ENCODE measurements around the gene OBP2A. TPM values are rescaled to one million over a fixed set of nuclear protein-coding genes. Genes with fewer than 3 reads are reported as not detected.
"Not testable (repeated sequence)": the region's sequence is repeated elsewhere in the genome, so short reads cannot be mapped to it uniquely, and the experiment has no call there.

The OBP2A gene
- total RNA-seq, 1 experiment from 2014 or later, result not detected

GRCh38 chr9:135536216-135536615 is 9.7 kb upstream of the OBP2A start:
- Mint-ChIP-seq H3K4me1 (ENCODE audit: low read depth, unreplicated experiment) (no peaks in the 10 kb centered on the region), H3K4me3 (ENCODE audit: low read depth, unreplicated experiment) (no peak overlapping the region), H3K27ac (ENCODE audit: unreplicated experiment) (no peak overlapping the region), H3K9me3 (ENCODE audit: low read depth, unreplicated experiment) (no peaks in the 10 kb centered on the region), H3K27me3 (ENCODE audit: unreplicated experiment) (peaks cover 75% of the 10 kb centered on the region), H3K36me3 (ENCODE audit: insufficient read depth, unreplicated experiment) (no peaks in the 10 kb centered on the region)
- no TSS peak for BruUV-seq (replicated peaks)
- CTCF ChIA-PET, result no interaction called here
- DNase-seq, result no peak
- no peak for TF ChIP-seq CTCF (IDR thresholded peaks at IDR 0.05; ENCODE audit: unreplicated experiment)
- intact Hi-C loops (cut with micrococcal nuclease; ENCODE audit: unreplicated experiment), result no loop called here

- H3K9me3 Mint-ChIP-seq (ENCODE audit: low read depth, unreplicated experiment); H3K4me1 Mint-ChIP-seq (ENCODE audit: low read depth, unreplicated experiment); intact Hi-C loops (cut with micrococcal nuclease; ENCODE audit: unreplicated experiment); CTCF ChIA-PET; H3K4me3 Mint-ChIP-seq (ENCODE audit: low read depth, unreplicated experiment); BruUV-seq (replicated peaks); H3K36me3 Mint-ChIP-seq (ENCODE audit: insufficient read depth, unreplicated experiment): not testable (repeated sequence)
- peak; percentile 13 for DNase-seq
- peaks cover 52% of the 10 kb centered on the region for H3K27me3 Mint-ChIP-seq (ENCODE audit: unreplicated experiment)
- peak overlapping the region; percentile 52 for H3K27ac Mint-ChIP-seq (ENCODE audit: unreplicated experiment)
Observed at GRCh38 chr9:135543262-135543894, 2.5 kb upstream of the OBP2A start.

- no peak overlapping the region for H3K27ac Mint-ChIP-seq (ENCODE audit: unreplicated experiment)
- intact Hi-C loops (cut with micrococcal nuclease; ENCODE audit: unreplicated experiment), result no loop called here
- H3K27me3 Mint-ChIP-seq (ENCODE audit: unreplicated experiment), result peaks cover 35% of the 10 kb centered on the region
- BruUV-seq (replicated peaks), result no TSS peak
- DNase-seq, result no peak
- CTCF ChIA-PET, result no interaction called here
- no peak overlapping the region for H3K4me3 Mint-ChIP-seq (ENCODE audit: low read depth, unreplicated experiment)
- peaks cover 2% of the 10 kb centered on the region for H3K9me3 Mint-ChIP-seq (ENCODE audit: low read depth, unreplicated experiment)
- H3K36me3 Mint-ChIP-seq (ENCODE audit: insufficient read depth, unreplicated experiment), result no peaks in the 10 kb centered on the region
- TF ChIP-seq CTCF (IDR thresholded peaks at IDR 0.05; ENCODE audit: unreplicated experiment), result no peak
- peaks cover 10% of the 10 kb centered on the region for H3K4me1 Mint-ChIP-seq (ENCODE audit: low read depth, unreplicated experiment)
Observed at GRCh38 chr9:135544981-135545635, 818 bp upstream of the OBP2A start.

- H3K4me1 Mint-ChIP-seq (ENCODE audit: low read depth, unreplicated experiment); intact Hi-C loops (cut with micrococcal nuclease; ENCODE audit: unreplicated experiment); H3K4me3 Mint-ChIP-seq (ENCODE audit: low read depth, unreplicated experiment); H3K27ac Mint-ChIP-seq (ENCODE audit: unreplicated experiment); DNase-seq; H3K9me3 Mint-ChIP-seq (ENCODE audit: low read depth, unreplicated experiment); H3K36me3 Mint-ChIP-seq (ENCODE audit: insufficient read depth, unreplicated experiment); BruUV-seq (replicated peaks); CTCF ChIA-PET: not testable (repeated sequence)
- peaks cover 35% of the 10 kb centered on the region for H3K27me3 Mint-ChIP-seq (ENCODE audit: unreplicated experiment)
Observed at GRCh38 chr9:135546792-135547617, 1.1 kb downstream of the OBP2A start.

- CTCF ChIA-PET, result no interaction called here
- Mint-ChIP-seq H3K36me3 (ENCODE audit: insufficient read depth, unreplicated experiment) (peaks cover 6% of the 10 kb centered on the region), H3K27me3 (ENCODE audit: unreplicated experiment) (peaks cover 25% of the 10 kb centered on the region), H3K4me3 (ENCODE audit: low read depth, unreplicated experiment) (no peak overlapping the region), H3K27ac (ENCODE audit: unreplicated experiment) (no peak overlapping the region), H3K9me3 (ENCODE audit: low read depth, unreplicated experiment) (peaks cover 2% of the 10 kb centered on the region), H3K4me1 (ENCODE audit: low read depth, unreplicated experiment) (peaks cover 10% of the 10 kb centered on the region)
- intact Hi-C loops (cut with micrococcal nuclease; ENCODE audit: unreplicated experiment), result no loop called here
- TF ChIP-seq CTCF (IDR thresholded peaks at IDR 0.05; ENCODE audit: unreplicated experiment), result no peak
- no peak for DNase-seq
- BruUV-seq (replicated peaks), result no TSS peak
Observed at GRCh38 chr9:135547756-135548736, 2.1 kb downstream of the OBP2A start.

- DNase-seq; H3K36me3 Mint-ChIP-seq (ENCODE audit: insufficient read depth, unreplicated experiment); BruUV-seq (replicated peaks); H3K4me3 Mint-ChIP-seq (ENCODE audit: low read depth, unreplicated experiment); H3K27ac Mint-ChIP-seq (ENCODE audit: unreplicated experiment); H3K4me1 Mint-ChIP-seq (ENCODE audit: low read depth, unreplicated experiment); CTCF ChIA-PET; H3K9me3 Mint-ChIP-seq (ENCODE audit: low read depth, unreplicated experiment); intact Hi-C loops (cut with micrococcal nuclease; ENCODE audit: unreplicated experiment): not testable (repeated sequence)
- H3K27me3 Mint-ChIP-seq (ENCODE audit: unreplicated experiment), result peaks cover 28% of the 10 kb centered on the region
Observed at GRCh38 chr9:135549478-135550343, 3.8 kb downstream of the OBP2A start.
